GM12872 (cell line): ENCODE data around the gene MRPS24.

Source experiments
- TF ChIP-seq, protein P1 (sequence below): IDR thresholded peaks from 3 replicates; pipeline ENCODE4 v1.5.1; 2011; ENCODE audit warnings: low read depth, mild to moderate bottlenecking, low read length, moderate library complexity; ENCODE audit not compliant: insufficient read depth

The MRPS24 gene

DNA sequence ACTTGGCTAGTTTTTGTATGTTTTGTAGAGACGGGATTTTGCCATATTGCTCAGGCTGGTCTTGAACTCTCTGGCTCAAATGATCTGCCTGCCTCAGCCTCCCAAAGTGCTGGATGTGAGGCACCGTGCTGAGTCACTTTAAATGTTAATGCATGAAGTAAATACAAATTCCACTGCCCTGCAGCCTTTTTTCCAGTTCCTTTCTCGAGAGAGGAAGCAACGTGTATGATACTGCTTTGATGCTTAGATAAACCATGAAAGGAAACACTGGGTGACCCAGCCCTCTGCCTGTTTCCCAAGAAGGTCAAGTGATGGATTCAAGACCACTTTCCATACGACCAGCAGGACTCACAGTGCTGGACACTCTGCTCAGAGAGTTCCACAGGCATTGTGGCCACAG lies 11.3 kb upstream of the MRPS24 start:
- TF ChIP-seq, protein P1, sequence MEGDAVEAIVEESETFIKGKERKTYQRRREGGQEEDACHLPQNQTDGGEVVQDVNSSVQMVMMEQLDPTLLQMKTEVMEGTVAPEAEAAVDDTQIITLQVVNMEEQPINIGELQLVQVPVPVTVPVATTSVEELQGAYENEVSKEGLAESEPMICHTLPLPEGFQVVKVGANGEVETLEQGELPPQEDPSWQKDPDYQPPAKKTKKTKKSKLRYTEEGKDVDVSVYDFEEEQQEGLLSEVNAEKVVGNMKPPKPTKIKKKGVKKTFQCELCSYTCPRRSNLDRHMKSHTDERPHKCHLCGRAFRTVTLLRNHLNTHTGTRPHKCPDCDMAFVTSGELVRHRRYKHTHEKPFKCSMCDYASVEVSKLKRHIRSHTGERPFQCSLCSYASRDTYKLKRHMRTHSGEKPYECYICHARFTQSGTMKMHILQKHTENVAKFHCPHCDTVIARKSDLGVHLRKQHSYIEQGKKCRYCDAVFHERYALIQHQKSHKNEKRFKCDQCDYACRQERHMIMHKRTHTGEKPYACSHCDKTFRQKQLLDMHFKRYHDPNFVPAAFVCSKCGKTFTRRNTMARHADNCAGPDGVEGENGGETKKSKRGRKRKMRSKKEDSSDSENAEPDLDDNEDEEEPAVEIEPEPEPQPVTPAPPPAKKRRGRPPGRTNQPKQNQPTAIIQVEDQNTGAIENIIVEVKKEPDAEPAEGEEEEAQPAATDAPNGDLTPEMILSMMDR = no peak

DNA sequence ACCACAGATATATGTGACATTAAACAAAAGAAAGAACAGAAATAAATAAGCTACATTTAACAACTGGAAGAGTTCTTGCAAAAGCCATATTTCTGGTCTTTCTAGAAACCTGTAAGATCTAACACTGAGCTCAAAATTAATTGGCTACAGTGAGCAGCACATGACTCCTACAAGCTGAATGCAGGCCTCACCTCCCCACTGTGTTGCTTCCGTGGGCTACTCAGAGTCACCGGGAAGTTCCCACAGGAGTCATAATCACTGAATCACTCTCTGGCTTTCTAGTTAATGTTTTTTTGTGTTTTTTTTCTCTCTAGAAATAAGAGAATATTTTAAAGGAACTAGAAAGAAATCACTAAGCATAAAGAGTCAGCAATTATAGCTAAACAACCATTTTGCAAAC lies 10.2 kb upstream of the MRPS24 start:
- TF ChIP-seq, protein P1 = no peak

DNA sequence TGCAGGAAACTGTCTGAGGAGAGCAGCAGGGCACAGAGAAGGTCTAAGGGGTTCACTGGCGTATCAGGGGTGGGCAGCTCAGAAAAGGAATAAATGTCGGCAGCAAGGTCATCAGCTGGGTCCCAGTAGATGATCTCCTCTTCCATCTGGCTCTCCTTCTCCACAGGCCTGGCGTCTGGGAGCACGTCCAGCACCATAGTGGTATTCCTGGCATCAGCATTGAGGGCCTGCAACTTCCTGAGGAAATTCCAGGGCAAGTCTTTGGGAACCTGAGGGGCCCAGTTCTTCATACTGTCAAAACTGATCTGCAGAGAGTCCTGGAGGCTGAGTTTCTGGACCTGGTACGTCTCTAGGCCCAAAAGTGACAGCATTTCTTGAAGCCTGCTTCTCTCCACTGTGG lies 9.6 kb upstream of the MRPS24 start:
- TF ChIP-seq, protein P1 = no peak

DNA sequence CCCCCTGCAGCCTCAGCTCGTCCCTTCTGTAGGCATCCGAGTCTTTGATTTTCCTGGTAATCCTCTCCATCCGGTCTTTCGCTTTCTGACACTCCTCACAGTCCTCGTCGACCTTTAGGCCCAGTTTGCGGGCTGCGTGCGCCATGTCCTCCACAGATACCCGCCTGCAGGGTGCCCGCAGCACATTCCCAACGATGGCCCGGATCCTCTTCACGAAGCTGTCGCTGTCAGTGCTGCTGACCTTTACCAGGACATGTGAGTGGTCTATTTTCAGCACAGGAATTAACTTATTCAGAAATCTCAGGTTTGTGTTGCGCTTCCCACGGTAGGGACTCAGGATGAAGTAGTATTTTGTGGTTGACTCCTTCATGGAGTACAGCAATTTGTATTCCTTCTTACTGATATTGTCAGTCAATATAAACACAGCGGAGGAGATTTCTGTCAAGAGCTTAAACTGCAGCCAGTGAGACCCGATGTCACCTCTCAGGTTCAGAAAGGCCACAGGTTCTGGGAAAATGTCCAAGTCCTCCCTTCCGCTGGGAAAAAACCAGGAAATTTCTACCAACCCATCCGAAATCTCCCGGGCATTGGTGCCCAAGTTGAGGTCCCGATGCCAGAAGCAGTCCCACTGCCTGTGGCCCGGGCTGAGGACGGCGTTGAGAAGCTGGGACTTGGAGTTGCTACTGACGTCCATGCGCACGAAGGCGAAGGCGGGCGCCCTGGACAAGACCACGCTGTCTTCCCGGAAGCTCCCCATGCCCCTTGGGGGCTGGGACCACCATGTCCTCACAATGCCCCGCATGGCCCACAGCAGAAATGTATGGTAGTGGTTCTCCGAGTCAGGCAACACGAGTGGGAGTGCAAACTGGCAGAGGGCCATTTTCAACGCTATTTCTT lies 8.9 kb upstream of the MRPS24 start:
- TF ChIP-seq, protein P1 = no peak

DNA sequence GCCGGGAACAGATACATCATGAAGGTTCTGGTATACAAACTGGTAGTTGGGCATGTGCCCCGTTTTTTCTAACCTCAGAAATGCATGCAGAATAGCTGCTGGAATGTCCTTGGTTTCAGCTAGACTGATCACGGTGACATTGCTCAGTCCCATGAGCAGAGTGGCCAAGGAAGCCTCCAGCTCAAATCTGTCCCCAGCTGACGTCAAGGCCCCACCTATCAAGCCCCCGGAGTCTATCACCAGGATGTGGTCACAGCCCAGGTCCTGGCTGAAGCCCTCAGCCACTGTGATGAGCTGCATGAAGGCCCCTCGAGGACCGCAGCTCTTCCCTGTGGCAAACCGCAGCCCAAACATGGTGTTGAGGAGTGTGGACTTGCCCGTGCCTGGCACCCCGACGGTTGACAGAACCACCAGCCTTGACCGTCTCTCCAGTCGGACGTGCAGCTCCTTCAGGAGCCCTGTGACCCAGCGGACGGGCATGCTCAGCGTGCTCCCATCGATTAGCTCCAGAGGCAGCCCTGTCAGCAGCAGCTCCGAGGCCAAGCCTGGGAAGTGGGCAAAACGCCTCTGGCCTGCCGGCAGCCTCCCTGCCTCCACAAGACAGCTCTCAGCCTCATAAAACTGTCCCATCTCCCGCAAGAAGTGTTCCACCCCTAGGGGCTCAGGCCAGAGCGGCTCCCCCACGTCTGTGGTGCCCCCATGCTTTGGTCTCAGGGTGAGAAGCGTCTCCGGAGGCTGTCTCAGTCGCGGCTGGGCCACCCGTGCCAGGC lies 7.8 kb upstream of the MRPS24 start:
- TF ChIP-seq, protein P1 = no peak

DNA sequence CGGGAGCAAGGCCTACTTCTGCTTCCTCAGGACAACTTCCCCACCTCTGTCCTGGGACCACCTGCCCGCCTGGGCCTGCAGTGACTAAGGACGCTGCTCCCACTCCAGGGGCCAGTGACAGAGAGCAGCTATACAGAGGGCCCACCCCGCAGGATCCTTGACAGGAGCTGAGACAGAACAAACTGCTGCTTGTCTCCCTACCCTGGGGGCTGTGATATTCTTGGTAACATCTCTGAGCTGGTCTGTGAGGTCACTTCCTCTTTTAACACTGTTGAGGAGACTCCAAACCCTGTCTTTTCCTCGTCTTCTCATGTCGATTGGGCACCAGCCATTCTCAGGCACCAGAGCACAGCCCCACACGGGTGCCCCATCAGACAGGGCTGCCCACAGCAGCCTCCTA lies 6.9 kb upstream of the MRPS24 start:
- TF ChIP-seq, protein P1 = no peak

DNA sequence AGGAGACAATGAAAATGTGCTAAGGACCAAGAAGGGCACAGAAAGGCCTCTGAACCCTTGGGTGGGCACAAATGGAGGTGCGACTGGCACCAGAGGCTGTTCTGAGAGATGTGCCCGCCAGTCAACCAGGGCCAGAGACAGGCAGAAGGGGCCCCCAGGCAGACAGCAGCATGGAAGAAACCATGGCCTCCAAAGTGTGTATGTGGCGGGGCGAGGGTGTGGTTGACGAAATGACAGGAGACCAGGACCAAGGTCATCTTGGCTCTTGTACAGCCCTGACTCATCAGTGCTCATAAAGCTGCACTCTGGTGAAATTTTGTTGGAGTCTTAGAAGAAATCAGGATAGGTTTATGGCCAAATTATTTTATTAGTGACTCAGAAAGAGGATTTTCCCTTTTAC lies 4.0 kb upstream of the MRPS24 start:
- TF ChIP-seq, protein P1 = no peak
